ENCODE data around the gene SPNS1.

- TF ChIP-seq MYC (IDR thresholded peaks at IDR 0.05; ENCODE audit: low read depth, low read length) (no peak), CTCF (IDR thresholded peaks at IDR 0.05; ENCODE audit: low read depth, low read length) (no peak)
Measured at GRCh38 chr16:28935346-28935745, 39.2 kb upstream of the SPNS1 start.
